ENCODE measurements around the gene CFLAR.
"Not testable (repeated sequence)": the region's sequence is repeated elsewhere in the genome, so short reads cannot be mapped to it uniquely, and the experiment has no call there.

CFLAR gene

DNA sequence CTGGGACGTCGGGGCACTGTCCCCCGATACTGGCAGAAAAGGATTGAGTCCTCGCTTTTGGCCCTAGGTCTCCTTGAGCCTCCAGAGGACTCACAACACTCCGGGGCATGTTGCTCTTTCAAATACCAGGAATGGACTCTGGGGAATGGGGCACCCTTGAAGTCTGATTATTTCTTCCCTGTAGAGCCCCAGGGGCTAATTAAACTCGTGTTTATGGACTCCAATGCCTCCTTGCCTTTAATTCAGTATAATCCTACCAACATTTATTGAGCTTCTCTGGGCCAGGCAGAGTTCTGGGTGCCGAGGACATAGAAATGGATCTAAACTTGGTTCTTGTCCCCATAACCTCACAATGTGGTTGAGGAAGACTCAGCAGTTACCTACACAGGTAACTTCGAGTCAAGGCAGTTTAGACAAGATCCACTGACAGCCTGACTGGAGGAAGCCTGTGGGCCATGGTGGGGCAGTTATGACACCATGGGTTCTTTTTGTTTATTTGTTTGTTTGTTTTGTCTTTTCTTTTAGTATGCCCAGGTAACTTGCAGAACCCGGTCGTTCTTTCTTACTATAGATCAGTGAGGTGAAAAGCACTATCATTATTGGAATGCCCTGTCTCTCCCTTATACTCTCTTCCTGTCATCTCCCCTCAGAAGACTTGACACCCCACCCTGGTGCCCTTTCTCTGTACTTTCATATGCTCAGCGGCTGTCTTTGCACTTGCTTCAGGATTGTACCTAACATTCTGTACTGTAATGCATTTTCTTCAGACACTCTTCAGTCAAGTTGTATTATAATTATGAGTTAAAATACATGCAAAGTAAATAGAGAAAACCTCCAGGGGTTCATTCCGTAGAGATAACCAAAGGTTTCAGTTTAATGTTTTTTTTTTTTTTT is 3.2 kb downstream of the CFLAR start:
- peak; percentile 52 for DNase-seq

DNA sequence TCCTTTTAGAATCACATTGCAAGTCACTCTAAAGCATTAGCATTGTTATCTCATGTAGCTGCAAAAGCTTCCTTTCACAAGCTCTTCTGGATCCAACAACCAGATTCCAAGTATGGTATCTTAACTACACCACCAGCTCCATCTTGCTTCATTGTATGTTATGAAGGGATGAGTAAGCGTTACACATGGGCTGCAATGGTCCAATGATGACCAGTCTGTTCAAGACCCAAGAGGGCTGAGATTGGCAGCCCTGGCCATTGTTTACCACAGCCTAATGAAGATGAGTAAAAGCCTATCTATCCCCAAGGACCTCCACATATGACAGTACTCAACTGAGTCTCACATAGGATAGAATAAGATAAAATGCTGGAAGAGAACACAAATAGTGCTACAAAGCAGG is 6.3 kb downstream of the CFLAR start:
- no peak for DNase-seq

DNA sequence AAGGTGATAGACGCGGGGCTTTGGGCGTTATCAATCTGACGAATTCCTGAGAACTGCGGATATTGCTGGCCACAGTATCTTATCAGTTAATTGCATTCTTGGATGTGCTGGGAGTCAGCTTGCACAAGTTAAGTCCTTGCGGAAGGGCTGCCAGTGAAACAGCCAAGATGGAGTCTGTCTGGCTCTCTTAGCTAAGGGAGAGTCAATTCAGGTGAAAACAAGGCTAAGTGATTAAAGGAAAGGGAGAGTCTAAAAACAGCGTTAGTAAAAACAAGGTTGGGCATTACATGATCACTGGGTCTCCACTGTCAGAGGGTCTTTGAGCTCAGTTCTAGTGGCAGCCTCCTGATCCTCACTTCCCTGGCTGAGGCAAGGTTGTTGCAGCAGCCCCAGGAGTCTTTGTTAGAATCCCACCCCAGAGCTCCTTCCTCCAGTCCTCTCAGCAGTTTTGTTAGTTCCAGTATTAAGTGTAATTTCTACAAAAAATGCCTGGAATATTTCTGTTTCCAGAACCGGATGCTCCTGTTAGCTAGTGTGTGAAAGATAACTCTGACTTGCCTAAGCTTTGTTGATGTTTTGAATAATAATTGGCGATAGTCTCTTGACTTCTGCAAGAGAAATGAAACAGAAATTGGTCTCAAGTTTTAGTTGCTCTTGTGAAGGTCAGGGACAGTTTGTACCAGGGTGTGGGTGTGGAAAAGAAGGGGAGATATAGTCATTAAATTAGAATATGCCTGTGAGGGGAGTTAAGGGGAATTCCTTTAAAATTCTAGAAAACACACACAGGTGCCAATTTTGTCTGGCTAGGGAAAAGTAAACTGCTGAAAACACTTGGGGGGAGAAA is 10.6 kb downstream of the CFLAR start:
- DNase-seq, result peak; percentile 56

DNA sequence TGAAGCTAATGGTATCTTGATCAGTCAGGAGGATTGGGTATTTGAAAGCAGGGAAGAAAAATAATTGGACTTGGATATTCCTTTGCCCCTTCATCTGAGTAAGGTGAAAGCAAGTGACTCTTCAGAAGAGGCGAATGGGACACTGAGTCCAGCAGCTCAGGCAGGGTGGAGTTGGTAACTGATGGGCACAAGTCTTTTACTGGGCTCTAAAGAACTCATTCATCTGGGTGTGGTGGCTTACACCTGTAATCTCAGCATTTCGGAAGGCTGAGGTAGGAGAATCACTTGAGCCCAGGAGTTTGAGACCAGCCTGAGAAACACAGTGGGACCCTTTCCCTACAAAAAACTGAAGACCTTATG is 11.2 kb downstream of the CFLAR start:
- DNase-seq, result no peak

DNA sequence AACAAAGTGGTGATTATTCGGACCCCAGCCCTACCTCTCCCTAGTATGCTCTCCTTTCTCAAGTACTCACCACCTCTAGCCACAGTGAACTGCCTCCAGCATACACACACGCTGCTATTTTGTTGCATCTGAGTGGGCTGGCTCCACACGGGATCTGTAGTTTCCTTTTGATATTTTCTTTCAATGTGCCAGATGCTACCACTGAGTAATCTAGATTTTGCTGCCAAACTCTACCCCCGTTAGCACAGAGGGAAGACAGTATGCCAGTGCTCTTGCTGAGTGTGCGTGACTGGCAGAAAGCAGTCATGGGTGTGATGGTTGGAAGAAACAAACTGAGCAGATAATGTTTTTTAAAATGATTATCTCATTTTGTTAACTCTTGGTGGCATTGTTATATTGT is 11.6 kb downstream of the CFLAR start:
- DNase-seq, result peak; percentile 79

DNA sequence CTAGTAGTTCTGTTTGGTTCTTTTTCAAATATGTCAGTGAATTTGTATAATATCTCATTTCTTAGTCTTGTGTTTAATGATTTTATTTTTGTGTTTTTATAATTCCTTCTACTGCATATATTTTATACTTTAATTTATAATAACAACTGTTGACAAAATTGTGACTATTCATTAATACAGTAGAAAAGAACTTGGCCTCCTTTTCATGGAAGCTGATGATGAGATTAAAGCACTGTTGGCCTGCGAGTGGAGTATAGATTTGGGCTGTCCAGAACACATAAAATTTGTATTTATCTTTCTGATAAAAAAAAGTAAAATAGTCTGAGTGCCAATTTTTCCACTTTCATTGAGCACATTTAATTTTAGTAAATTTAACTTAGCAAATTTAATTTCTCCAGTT is 12.1 kb downstream of the CFLAR start:
- DNase-seq, result no peak

DNA sequence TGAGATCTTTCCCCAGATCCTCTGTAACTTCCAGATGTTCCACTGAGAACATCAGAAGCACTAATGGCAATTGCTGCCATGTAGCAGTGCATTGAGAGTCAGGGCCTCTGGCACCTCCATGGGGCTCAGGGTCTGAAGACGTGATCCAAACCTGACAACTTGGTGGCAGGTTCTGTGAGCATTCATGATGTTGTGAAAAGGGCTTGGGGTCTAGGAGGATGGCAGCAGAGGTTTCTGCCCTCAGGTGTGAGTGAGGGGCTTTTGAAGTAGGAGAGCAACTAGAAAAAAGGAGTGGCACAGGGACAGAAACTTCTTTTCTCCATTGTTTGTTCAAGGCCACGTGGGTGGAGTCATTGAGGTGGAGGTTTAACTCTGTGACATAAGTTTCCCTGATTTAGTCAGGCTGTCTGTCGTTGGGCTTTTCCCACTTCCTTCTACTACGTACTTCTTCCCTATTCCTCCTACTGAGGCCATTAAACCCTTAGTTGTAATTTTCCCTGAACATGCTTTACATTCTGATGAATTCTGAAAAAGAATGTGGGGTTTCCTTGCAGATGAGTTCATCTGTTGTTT is 13.1 kb downstream of the CFLAR start:
- DNase-seq, result peak; percentile 79

DNA sequence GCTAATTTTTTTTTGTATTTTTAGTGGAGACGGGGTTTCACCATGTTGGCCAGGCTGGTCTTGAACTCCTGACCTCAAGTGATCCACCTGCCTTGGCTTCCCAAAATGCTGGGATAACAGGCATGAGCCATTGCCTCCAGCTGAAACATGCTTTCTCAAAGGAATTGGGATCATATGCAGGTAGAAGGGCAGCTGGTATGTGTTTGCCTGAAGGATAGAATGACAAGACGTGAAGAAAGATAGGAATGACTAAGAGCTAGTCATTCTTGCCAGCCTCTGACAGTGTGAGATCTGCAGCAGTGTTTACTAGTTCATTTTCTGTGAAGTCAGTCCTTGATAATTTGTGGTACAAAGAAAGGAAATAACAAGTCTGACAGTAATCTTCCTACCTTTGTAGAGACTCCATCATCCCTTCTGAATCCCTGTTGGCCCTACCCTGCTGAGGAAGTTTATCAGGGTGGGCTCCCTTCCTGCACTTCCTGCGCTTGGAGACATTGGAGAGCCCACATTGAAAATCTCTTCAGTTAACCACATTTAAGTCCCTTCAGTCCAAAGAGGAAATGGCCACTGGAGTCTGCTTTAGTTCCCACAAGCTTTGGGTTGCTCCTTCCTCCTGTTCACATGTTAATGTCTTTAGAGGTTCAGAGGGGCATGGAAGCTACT is 14.7 kb downstream of the CFLAR start:
- peak; percentile 85 for DNase-seq

DNA sequence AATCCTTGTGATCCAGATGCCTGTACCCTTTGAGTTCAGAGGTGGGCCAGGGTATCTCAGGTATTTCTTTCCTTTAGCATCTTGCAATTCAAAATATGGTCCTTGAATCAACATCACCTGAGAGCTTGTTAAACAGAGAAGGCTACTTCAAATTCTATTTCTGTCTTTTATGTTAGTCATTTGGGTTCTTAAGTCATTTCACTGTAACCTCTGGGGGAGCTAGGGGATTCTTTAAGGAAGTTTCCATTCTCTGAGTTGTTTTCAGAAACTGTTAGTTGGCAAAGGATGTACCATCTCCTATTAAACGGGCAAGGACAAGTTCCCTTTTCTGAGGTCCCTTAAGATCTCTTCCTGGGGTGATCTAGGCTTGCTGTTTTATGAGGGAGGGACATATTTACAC is 16.6 kb downstream of the CFLAR start:
- DNase-seq, result peak; percentile 72

DNA sequence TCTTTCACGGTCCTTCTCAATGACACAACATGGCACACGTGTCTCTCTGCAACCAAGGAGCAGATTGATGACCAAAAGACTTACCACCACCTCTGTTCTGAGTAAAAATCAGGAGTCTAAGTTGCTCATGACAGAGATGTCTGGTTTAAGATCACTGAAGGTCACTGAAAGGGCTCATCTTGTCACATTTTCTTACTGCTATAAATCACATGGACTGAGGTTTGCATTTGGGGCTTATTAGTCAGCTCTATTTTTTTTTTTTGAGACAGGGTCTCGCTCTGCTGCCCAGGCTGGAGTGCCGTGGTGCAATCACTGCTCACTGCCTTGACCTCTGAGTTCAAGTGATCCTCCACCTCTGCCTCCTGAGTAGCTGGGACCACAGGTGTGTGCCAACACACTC is 19.4 kb downstream of the CFLAR start:
- no peak for DNase-seq

DNA sequence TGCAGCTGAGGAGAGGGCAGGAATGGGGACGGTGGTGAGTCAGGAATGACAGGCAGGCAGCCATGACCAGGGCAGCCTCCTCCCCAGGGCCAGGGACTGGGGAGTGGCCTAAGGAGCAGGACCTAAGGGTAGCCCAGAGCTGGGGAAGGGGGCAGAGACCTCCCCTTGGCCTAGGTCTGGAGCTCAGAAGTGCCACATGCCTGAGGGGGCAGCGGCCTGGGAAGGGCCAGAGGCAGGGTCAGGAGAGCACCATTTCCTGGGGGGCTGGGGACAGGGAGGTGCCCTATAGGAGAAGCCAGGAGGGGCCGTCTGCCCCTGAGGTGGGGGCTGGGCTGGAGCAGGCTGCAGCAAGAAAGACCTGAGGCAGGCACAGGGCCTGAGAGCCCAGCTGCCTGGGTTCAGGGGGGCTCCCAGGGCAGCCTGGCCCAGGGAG is 20.9 kb downstream of the CFLAR start:
- DNase-seq, result no peak

DNA sequence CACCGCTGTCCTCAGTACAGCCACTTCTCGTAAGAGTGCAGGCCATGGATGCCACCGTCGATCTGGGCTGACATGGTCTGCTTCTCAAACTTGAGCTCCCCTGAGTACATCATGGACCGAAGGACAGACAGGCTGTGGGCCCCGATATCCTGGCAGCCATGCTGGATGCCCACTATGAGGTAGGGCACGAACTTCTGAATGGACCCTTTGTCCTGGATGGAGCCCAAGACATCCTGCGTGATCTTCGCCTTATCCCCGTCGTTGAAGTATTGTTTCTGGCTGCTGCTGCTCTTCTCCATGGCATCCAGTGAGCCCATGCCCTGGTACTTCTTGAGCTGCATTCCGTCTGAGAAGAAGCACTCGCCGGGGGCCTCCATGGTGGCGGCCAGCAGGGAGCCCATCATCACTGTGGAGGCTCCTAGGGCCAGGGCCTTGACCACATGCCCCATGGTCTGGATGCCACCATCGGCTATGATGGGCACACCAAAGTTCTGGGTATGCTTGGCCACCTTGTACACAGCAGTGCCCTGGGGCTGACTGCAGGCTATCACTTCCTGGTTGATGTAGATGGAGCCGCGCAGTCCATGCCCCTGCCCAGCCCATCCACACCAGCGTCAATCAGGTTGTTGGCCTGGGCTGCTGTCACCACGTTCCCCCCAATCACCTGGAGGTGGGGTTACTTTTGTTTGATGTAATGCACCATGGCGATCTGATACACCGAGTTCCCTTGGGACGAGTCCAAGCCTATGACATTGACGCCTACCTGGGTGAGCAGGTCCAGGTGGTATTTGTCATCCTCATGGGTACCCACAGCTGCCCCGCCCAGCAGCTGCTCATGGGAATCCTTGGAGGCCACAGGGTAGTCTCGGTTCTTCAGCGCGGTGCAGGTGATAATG is 21.8 kb downstream of the CFLAR start:
- DNase-seq, result no peak

DNA sequence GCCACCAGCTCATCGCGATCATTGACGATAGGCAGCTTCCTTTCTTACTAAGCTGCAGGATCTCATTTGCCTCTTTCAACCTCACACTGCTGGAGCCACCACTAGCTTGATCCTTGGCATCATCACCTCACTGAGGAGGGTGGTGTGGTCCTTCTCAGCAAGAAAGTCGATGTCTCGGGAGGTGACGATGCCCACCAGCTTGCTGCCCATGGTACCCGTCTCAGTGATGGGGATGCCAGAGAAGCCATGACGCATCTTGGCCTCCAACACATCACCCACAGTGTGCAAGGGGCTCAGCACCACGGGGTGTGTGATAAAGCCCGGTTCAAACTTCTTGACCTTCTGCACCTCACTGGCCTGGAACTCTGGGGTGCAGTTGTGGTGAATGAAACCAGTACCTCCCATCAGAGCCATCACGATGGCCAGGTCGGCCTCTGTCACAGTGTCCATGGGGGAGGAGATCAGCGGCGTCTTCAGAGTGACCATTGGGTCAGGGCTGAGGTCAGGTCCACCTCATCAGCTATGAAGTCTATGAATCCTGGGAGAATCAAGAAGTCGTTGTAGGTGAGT is 22.5 kb downstream of the CFLAR start:
- DNase-seq, result no peak

DNA sequence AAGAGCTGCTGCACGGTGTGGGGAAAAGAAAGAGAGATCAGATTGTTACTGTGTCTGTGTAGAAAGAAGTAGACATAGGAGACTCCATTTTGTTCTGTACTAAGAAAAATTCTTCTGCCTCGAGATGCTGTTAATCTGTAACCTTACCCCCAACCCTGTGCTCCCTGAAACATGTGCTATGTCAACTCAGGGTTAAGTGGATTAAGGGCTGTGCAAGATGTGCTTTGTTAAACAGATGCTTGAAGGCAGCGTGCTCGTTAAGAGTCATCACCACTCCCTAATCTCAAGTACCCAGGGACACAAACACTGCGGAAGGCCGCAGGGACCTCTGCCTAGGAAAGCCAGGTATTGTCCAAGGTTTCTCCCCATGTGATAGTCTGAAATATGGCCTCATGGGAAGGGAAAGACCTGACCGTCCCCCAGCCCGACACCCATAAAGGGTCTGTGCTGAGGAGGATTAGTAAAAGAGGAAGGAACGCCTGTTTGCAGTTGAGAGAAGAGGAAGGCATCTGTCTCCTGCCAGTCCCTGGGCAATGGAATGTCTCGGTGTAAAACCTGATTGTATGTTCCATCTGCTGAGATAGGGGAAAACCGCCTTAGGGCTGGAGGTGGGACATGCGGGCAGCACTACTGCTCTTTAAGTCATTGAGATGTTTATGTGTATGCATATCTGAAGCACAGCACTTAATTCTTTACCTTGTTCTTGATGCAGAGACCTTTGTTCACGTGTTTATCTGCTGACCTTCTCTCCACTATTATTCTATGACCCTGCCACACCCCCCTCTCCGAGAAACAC is 23.2 kb downstream of the CFLAR start:
- DNase-seq, result not testable (repeated sequence)

DNA sequence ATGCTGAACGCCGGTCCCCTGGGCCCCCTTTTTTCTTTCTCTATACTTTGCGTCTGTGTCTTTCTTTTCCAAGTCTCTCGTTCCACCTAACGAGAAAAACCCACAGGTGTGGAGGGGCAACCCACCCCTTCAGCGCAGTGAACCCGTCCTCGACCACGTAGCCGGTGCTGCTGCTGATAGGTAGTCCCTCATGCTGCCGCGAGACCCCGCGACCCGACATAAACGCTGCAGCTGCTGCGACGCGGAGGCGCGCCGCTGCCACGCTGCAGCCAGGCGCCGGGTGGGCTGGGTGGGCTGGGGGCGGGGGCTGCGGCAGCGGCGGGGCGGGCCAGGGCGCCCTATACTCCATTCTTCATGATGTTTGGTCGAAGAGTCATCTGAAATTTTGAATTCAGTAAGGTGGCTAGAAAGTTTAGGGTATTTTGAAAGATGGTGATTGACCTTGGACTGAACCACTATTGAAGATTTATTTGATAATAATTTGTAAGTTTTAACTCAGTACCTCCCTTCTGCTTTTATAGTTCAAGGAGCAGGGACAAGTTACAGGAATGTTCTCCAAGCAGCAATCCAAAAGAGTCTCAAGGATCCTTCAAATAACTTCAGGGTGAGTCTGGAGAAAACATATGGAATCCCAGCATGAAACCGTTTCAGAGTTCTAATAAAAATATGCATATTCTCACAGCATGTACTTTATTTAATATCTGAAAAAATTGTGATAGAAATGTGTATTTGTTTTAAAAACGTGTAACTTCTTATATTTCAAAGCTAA is 24.1 kb downstream of the CFLAR start:
- DNase-seq, result no peak

DNA sequence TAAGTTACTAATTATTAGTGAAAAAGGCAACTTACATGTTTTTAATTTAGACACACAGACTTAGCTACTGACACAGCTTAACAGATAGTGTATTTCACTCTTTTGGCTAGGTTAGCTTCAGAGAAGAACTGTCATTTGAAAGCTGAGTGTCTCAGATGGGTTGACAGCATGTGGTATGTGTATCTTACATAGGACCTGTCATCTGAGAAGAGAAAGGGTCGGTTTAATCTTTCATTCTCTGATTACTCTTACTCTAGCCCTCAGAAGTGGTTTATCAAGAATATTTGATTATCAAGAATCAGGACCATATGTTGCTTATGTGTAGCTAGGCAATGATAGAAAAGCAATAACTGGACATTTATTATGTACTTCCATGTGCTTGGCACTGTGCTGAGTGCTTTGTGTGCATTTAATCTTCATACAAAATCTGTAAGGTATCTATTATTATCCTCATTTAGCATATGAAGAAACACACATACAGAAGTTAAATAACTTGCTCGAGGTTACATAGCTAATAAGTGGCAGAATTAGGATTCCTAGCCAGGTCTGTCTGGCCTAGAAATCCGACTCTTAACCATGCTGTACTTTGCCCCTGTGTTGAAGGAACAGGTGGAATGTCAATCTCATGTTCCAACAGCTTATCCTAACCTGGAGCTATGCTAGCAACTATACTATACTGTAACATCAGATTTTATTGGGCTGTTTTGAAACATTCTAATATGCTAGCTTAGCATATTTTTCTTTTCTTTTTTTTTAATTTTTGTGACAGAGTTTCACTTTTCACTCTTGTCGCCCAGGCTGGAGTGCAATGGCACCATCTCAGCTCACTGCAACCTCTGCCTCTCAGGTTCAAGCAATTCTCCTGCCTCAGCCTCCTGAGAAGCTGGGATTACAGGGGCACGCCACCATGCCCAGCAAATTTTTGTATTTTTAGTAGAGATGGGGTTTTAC is 28.4 kb downstream of the CFLAR start:
- DNase-seq, result no peak

DNA sequence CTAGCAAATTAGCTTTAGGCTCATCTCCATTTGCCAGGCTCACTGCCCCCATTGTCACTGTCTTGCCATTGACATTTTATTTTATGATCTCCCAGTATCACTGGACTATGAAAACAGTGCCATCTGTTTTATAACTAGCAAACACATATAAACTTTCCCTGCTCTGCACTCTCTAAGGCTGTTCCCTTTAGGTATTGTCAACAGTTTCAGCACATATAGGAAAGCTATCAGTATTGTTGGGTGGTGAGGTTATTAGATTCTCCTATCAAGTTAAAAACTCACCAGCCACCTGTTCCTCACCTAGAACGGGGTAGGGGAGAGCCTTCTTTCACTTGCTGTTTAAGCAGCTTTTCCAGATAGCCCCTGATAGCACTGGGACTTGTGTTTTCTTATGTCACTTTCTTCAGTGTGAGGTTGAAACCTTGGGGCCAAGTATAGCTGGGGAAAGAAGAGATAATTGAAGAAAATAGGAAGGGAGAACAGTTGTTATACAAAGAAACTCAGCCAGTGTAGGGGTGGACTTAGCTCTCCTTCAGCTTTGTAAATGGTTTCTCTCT is 32.5 kb downstream of the CFLAR start:
- DNase-seq, result no peak

DNA sequence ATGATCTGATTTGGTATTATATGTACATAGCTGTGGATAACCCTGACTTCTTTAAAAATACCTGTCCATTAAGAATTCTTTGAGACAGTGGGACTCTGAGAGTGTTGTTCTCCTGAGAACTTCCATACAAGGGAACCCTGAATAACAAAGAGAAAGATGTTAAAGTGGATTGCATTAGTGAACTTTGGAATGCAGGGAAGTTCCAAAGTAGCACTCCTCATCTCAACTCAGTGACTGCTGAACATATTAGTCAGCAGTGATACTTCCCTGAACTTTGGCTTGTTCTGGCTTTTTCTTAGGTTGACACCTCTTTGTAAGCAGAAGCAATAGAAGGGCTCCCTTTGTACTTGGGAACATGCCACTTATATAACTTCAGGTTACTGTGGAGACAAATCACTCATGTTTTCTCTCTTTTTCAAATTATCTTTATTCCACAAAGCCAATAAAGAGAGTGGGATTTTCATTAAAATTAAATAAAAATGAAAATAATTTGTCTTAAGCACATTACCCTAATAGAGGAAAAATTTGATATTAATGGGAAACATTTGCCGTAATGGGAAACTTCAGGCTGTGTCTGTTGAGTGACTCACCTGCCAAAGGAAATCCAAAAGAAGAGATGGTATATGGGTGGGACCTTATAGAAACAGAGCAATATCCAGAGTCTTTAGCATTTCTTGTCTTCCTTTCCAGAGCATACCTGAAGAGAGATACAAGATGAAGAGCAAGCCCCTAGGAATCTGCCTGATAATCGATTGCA is 33.3 kb downstream of the CFLAR start:
- no peak for DNase-seq

Data from activated CD4-positive, alpha-beta T cell treated with anti-CD3 and anti-CD28 coated beads, Interleukin-2, Interleukin-6, amounts not matched to agents 100 ng/mL and 50 ng/mL, durations not matched to agents 16 hours and 8 hours (primary cell).